Neural progenitor cell (in vitro differentiated cells): ENCODE results near the gene CD151. TPM values are rescaled to one million over a fixed set of nuclear protein-coding genes. Genes with fewer than 3 reads are reported as not detected.

ENCODE experiments used
- DNase-seq: peaks from one replicate; pipeline ENCODE4 v3.0.0-alpha.2; 2016; ENCODE audit warnings: low spot score
- H2AFZ ChIP-seq: fragments of 200-600 bp; sonication (generic); replicated peaks from 2 replicates; pipeline ENCODE4 v1.6.1; 2016; ENCODE audit warnings: antibody characterized with exemption
- H3F3A ChIP-seq: fragments of 200-600 bp; sonication (generic); 2 replicates; pipeline ENCODE4 v1.6.1; 2016; ENCODE audit warnings: antibody characterized with exemption, low read depth
- H3K27ac ChIP-seq: fragments of 200-600 bp; sonication (generic); 2 replicates; pipeline ENCODE4 v1.5.1; 2016; ENCODE audit warnings: mild to moderate bottlenecking
- H3K27me3 ChIP-seq: fragments of 200-600 bp; sonication (generic); 2 replicates; pipeline ENCODE4 v1.6.1; 2016; ENCODE audit warnings: mild to moderate bottlenecking, moderate library complexity
- H3K36me3 ChIP-seq: fragments of 200-600 bp; sonication (generic); 2 replicates; pipeline ENCODE4 v1.5.1; 2016
- H3K4me1 ChIP-seq: fragments of 200-600 bp; sonication (generic); 2 replicates; pipeline ENCODE4 v1.6.1; 2016; ENCODE audit warnings: mixed run types
- H3K4me2 ChIP-seq: fragments of 200-600 bp; sonication (generic); 2 replicates; pipeline ENCODE4 v1.6.1; 2016
- H3K4me3 ChIP-seq: fragments of 200-600 bp; sonication (generic); 2 replicates; pipeline ENCODE4 v1.5.1; 2016
- H3K79me2 ChIP-seq: fragments of 200-600 bp; sonication (generic); 2 replicates; pipeline ENCODE4 v1.6.1; 2016; ENCODE audit warnings: low read depth
- H3K9ac ChIP-seq: fragments of 200-600 bp; sonication (generic); 2 replicates; pipeline ENCODE4 v1.6.1; 2016
- H3K9me3 ChIP-seq: fragments of 200-600 bp; sonication (generic); 2 replicates; pipeline ENCODE4 v1.5.1; 2016; ENCODE audit warnings: low read depth
- H4K20me1 ChIP-seq: fragments of 200-600 bp; sonication (generic); 2 replicates; pipeline ENCODE4 v1.6.1; 2016; ENCODE audit warnings: low read depth
- H3K27ac Mint-ChIP-seq: 3 replicates; pipeline ENCODE4 v1.8.0; 2021; ENCODE audit warnings: mixed read lengths
- H3K27me3 Mint-ChIP-seq: 2 replicates; pipeline ENCODE4 v1.8.0; 2022; ENCODE audit warnings: low read depth, mild to moderate bottlenecking, inconsistent platforms, moderate library complexity, mixed read lengths; ENCODE audit not compliant: insufficient read depth
- H3K36me3 Mint-ChIP-seq: 3 replicates; pipeline ENCODE4 v1.8.0; 2021; ENCODE audit warnings: mixed read lengths
- H3K4me1 Mint-ChIP-seq: 3 replicates; pipeline ENCODE4 v1.8.0; 2021; ENCODE audit warnings: mixed read lengths
- H3K4me3 Mint-ChIP-seq: 3 replicates; pipeline ENCODE4 v1.8.0; 2021; ENCODE audit warnings: mild to moderate bottlenecking, moderate library complexity, mixed read lengths
- H3K9me3 Mint-ChIP-seq: 3 replicates; pipeline ENCODE4 v1.8.0; 2020; ENCODE audit warnings: mixed read lengths
- EZH2 ChIP-seq: fragments of 200-600 bp; sonication (generic); IDR thresholded peaks from 2 replicates; pipeline ENCODE4 v1.6.1; 2017; ENCODE audit warnings: antibody characterized with exemption, mild to moderate bottlenecking, moderate library complexity
- EZH2phosphoT487 ChIP-seq: fragments of 200-600 bp; sonication (generic); IDR thresholded peaks from 2 replicates; pipeline ENCODE4 v1.6.1; 2017; ENCODE audit warnings: antibody characterized with exemption
- total RNA-seq: library from RNA; depleted of rRNA; stranded (reverse); fragments of >200 nt; gene quantifications from 2 replicates; pipeline ENCODE4 v1.2.3, GENCODE V29; 2015; ENCODE audit warnings: low replicate concordance
- TF ChIP-seq, protein P1 (sequence below): fragments of 200-600 bp; sonication (generic); IDR thresholded peaks from 2 replicates; pipeline ENCODE4 v1.5.1; 2017; ENCODE audit warnings: antibody characterized with exemption, mild to moderate bottlenecking

Gene CD151
- total RNA-seq, 1 donor from 2014 or later = 37.4 TPM

DNA sequence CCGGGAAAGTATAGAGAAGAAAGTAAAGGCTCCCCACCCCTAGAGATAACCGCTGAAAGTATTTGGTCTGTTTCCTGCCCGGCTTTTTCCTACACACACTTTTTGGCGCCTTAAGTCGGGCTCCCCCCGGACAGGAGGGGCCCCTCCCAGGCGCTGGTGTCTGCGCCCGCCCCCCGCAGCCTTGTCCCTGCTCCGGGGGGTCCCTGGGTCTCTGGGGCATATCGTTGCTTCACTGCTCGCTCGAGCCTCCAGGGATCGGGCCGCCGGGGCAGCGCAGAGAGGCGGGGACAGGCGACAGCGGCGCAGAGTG lies 6.0 kb upstream of the CD151 start:
- peaks cover 47% of the 10 kb centered on the region for H3K4me1 ChIP-seq
- peaks cover 60% of the 10 kb centered on the region for H4K20me1 ChIP-seq
- no peaks in the 10 kb centered on the region for H3K36me3 ChIP-seq
- peak overlapping the region; percentile 80 for H3K4me2 ChIP-seq
- no peak for DNase-seq
- H2AFZ ChIP-seq = peak overlapping the region; percentile 7
- no peaks in the 10 kb centered on the region for H3K79me2 ChIP-seq
- H3K27ac ChIP-seq = no peak overlapping the region
- peak overlapping the region; percentile 78 for H3K4me3 Mint-ChIP-seq
- H3K9me3 Mint-ChIP-seq = no peaks in the 10 kb centered on the region
- no peak overlapping the region for H3K27ac Mint-ChIP-seq
- H3F3A ChIP-seq = peaks cover 54% of the 10 kb centered on the region
- H3K27me3 Mint-ChIP-seq = peaks cover 38% of the 10 kb centered on the region
- peaks cover 69% of the 10 kb centered on the region for H3K27me3 ChIP-seq
- TF ChIP-seq, protein P1, sequence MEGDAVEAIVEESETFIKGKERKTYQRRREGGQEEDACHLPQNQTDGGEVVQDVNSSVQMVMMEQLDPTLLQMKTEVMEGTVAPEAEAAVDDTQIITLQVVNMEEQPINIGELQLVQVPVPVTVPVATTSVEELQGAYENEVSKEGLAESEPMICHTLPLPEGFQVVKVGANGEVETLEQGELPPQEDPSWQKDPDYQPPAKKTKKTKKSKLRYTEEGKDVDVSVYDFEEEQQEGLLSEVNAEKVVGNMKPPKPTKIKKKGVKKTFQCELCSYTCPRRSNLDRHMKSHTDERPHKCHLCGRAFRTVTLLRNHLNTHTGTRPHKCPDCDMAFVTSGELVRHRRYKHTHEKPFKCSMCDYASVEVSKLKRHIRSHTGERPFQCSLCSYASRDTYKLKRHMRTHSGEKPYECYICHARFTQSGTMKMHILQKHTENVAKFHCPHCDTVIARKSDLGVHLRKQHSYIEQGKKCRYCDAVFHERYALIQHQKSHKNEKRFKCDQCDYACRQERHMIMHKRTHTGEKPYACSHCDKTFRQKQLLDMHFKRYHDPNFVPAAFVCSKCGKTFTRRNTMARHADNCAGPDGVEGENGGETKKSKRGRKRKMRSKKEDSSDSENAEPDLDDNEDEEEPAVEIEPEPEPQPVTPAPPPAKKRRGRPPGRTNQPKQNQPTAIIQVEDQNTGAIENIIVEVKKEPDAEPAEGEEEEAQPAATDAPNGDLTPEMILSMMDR = no peak
- TF ChIP-seq EZH2phosphoT487 = peak; percentile 61
- peak; percentile 83 for TF ChIP-seq EZH2
- H3K36me3 Mint-ChIP-seq = peaks cover 4% of the 10 kb centered on the region
- no peak overlapping the region for H3K9ac ChIP-seq
- H3K4me1 Mint-ChIP-seq = peaks cover 34% of the 10 kb centered on the region
- peak overlapping the region; percentile 50 for H3K4me3 ChIP-seq
- H3K9me3 ChIP-seq = no peaks in the 10 kb centered on the region

DNA sequence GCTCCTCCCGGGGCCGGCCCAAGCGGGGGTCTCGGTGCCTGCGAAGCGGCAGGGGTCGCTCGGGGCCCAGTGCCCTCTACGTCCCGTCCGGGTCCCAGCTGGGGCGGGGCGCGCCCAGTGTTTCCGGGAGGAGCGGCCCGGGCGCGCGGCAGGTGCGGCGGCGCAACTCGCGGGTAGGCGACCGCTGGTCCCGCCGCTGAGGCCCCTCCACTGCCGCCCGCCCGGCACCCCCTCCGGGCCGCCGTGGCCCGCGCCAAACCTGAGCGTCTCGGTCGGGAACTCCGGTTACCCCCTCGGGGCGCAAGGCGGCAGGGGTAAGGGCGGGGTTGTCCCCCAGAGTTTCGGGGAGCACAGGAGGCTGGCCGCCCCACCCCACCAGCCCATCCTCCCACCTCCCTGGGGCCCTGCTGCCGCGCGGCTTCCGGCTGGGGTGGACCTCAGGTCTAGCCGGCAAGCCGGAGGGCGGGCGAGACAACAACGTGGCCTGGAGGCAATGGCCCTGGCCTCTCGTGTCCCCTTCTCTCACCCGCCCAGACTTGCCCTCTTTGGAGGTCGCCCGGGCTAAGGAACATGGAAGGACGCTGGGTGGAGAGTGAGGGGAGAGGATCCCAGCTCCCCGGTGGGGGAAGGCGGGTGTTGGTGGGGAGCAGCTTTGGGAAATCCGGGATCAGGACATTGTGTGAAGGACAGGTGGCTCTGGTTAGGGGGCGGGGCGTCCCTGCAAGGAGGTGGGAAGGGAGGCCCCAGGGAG lies 5.4 kb upstream of the CD151 start:
- Histone ChIP-seq H3K79me2 (no peaks in the 10 kb centered on the region), H3K4me1 (peaks cover 52% of the 10 kb centered on the region), H4K20me1 (peaks cover 59% of the 10 kb centered on the region), H3F3A (peaks cover 59% of the 10 kb centered on the region), H3K4me2 (peak overlapping the region; percentile 80), H2AFZ (peak overlapping the region; percentile 7), H3K36me3 (no peaks in the 10 kb centered on the region), H3K4me3 (peak overlapping the region; percentile 50), H3K9me3 (no peaks in the 10 kb centered on the region), H3K27ac (no peak overlapping the region), H3K27me3 (peaks cover 74% of the 10 kb centered on the region), H3K9ac (no peak overlapping the region)
- peak; percentile 73 for DNase-seq
- H3K27me3 Mint-ChIP-seq = peaks cover 40% of the 10 kb centered on the region
- peaks cover 4% of the 10 kb centered on the region for H3K36me3 Mint-ChIP-seq
- no peaks in the 10 kb centered on the region for H3K9me3 Mint-ChIP-seq
- H3K4me1 Mint-ChIP-seq = peaks cover 38% of the 10 kb centered on the region
- H3K27ac Mint-ChIP-seq = no peak overlapping the region
- H3K4me3 Mint-ChIP-seq = peak overlapping the region; percentile 76
- TF ChIP-seq EZH2phosphoT487 (peak; percentile 47), EZH2 (peak; percentile 73)
- TF ChIP-seq, protein P1 = peak; percentile 7

DNA sequence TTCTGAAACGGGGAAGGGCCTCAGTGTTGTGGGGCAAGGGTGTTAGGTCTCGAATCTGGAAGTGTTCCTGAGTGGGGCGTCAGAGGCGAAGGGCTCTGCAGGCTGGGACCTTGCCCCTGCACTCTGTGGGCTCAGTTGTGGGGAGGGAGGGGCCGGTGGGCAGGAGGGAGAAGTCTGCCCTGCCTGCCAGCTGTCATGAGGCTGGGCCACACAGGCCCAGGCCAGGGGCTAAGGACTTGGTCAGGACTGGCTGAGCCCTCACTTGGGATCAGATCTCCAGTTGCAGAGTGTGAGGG lies 4.9 kb upstream of the CD151 start, which contains the start of gene CRACR2B:
Gene CRACR2B, plus strand, starts transcription at position 23 of the 296 bp plus-strand sequence. CDS start 689 bp downstream, outside the sequence.
- no peak within 1 kb of the TSS for H3K9ac ChIP-seq
- peaks cover 4% of the 10 kb centered on the region for H3K36me3 Mint-ChIP-seq
- peaks cover 56% of the 10 kb centered on the region for H4K20me1 ChIP-seq
- H3K4me1 ChIP-seq = peaks cover 54% of the 10 kb centered on the region
- no peak for DNase-seq
- H3K36me3 ChIP-seq = no peaks in the 10 kb centered on the region
- peak within 1 kb of the TSS; percentile 78 for H3K4me3 Mint-ChIP-seq
- H3K79me2 ChIP-seq = no peaks in the 10 kb centered on the region
- peak within 1 kb of the TSS; percentile 50 for H3K4me3 ChIP-seq
- peaks cover 39% of the 10 kb centered on the region for H3K4me1 Mint-ChIP-seq
- no peaks in the 10 kb centered on the region for H3K9me3 Mint-ChIP-seq
- H3K27me3 ChIP-seq = peaks cover 76% of the 10 kb centered on the region
- peaks cover 38% of the 10 kb centered on the region for H3K27me3 Mint-ChIP-seq
- no peak within 1 kb of the TSS for H3K27ac Mint-ChIP-seq
- TF ChIP-seq EZH2phosphoT487 (no peak), EZH2 (no peak)
- TF ChIP-seq, protein P1 = no peak
- no peaks in the 10 kb centered on the region for H3K9me3 ChIP-seq
- peaks cover 60% of the 10 kb centered on the region for H3F3A ChIP-seq
- H3K27ac ChIP-seq = no peak within 1 kb of the TSS
- H2AFZ ChIP-seq = peak within 1 kb of the TSS; percentile 7
- peak within 1 kb of the TSS; percentile 80 for H3K4me2 ChIP-seq
